Activated CD8-positive, alpha-beta memory T cell treated with anti-CD3 and anti-CD28 coated beads, Interleukin-2, amount 50 U/mL, for 24 hours (primary cell): ENCODE data around the gene CMTM4.

ENCODE experiments used
- DNase-seq: peaks from one replicate; pipeline ENCODE4 v3.0.0-alpha.2; 2020; ENCODE audit errors: extremely low read depth

The CMTM4 gene

GRCh38 chr16:66696669-66697630 is at the start of gene CMTM4:
TSS of gene CMTM4 (minus strand) at chr16:66696743. CDS start at chr16:66696525, 218 bp downstream.
- DNase-seq: peak; percentile 20

- DNase-seq: no peak
Observed at GRCh38 chr16:66746048-66746447, 49.5 kb upstream of the CMTM4 start.

GRCh38 chr16:66741950-66742808 is 45.6 kb upstream of the CMTM4 start:
- no peak for DNase-seq

GRCh38 chr16:66741169-66741900 is 44.8 kb upstream of the CMTM4 start:
- DNase-seq: no peak

GRCh38 chr16:66740533-66740932 is 44.0 kb upstream of the CMTM4 start:
- no peak for DNase-seq

- DNase-seq: no peak
Observed at GRCh38 chr16:66740010-66740409, 43.5 kb upstream of the CMTM4 start.

- no peak for DNase-seq
Observed at GRCh38 chr16:66735891-66736290, 39.3 kb upstream of the CMTM4 start.

- DNase-seq: no peak
Observed at GRCh38 chr16:66731101-66731500, 34.6 kb upstream of the CMTM4 start.

GRCh38 chr16:66728804-66729203 is 32.3 kb upstream of the CMTM4 start:
- DNase-seq: no peak

GRCh38 chr16:66728117-66728787 is 31.7 kb upstream of the CMTM4 start:
- no peak for DNase-seq

- no peak for DNase-seq
Observed at GRCh38 chr16:66720766-66721165, 24.2 kb upstream of the CMTM4 start.

- no peak for DNase-seq
Observed at GRCh38 chr16:66719246-66719645, 22.7 kb upstream of the CMTM4 start.

GRCh38 chr16:66717776-66718175 is 21.2 kb upstream of the CMTM4 start:
- no peak for DNase-seq

GRCh38 chr16:66717112-66717675 is 20.7 kb upstream of the CMTM4 start:
- DNase-seq: no peak

- DNase-seq: no peak
Observed at GRCh38 chr16:66714654-66715307, 18.2 kb upstream of the CMTM4 start.

GRCh38 chr16:66714062-66714461 is 17.5 kb upstream of the CMTM4 start:
- DNase-seq: no peak

GRCh38 chr16:66713076-66713475 is 16.5 kb upstream of the CMTM4 start:
- no peak for DNase-seq

- DNase-seq: no peak
Observed at GRCh38 chr16:66712512-66712911, 16.0 kb upstream of the CMTM4 start.

GRCh38 chr16:66711581-66711980 is 15.0 kb upstream of the CMTM4 start:
- DNase-seq: no peak

GRCh38 chr16:66706506-66706880 is 9.9 kb upstream of the CMTM4 start:
- no peak for DNase-seq
